Measurements from ENCODE around the gene NPLOC4. TPM values are rescaled to one million over a fixed set of nuclear protein-coding genes. Genes with fewer than 3 reads are reported as not detected.
A peak's percentile ranks its signal among the peaks of the same experiment; 100 is the strongest.

Gene NPLOC4
- total and polyA plus RNA-seq, 9 of the 15 experiments (the other 6 are each of a cell fraction or from before 2014, with no cell fraction given), result 1.5 to 116 (median 64.5) TPM

DNA sequence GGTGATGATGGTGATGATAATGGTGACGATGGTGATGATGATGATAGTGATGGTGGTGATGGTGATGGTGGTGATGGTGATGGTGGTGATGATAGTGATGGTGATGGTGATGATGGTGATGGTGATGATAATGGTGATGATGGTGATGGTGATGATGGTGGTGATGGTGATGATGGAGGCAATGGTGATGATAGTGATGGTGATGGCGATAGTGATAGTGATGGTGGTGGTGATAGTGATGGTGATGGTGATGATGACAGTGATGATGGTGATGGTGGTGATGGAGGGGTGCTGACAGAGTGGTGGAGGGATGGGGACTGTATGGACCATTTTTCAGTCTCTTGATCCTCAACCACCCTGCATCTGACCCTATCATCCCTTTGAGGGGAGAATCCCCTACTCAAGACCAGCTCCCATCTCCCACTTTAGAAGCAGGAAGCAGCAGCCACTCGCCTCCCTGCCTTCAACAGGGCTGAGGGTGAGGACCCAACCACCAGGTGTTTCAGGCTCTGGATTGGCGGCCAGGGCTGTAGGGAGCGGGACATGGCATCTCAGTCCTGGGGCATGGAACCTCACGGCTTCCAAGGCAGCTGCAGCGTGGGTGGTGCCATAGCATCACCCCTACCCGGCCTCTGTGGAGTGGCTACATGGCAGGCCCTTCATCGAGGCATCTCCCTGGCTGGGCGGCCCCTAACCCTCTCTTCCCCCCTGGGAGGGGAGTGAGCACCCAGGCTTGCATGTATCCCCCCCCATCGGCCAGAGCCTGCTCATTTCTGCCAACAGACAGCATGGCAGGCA is 104.2 kb downstream of the NPLOC4 start (continued):
- TF ChIP-seq PCBP1 (IDR thresholded peaks at IDR 0.05; ENCODE audit: low read depth, low read length, poor library complexity, severe bottlenecking) (no peak), ELF4 (CRISPR knock-in tag; IDR thresholded peaks at IDR 0.05) (0 out of 2 replicates have a peak, but pooled peaks have one; percentile 26), ERF (CRISPR knock-in tag; IDR thresholded peaks at IDR 0.05) (no peak), MYNN (IDR thresholded peaks at IDR 0.05) (no peak), MYNN (CRISPR knock-in tag; IDR thresholded peaks at IDR 0.05) (no peak), DPF2 (IDR thresholded peaks at IDR 0.05) (no peak), HDAC1 (IDR thresholded peaks at IDR 0.05) (no peak), XRCC3 (IDR thresholded peaks at IDR 0.05) (no peak), JUN (IDR thresholded peaks at IDR 0.05; ENCODE audit: borderline replicate concordance, low read depth, low read length) (no peak), JUN (CRISPR knock-in tag; IDR thresholded peaks at IDR 0.05; ENCODE audit: borderline replicate concordance) (no peak), PHF21A (IDR thresholded peaks at IDR 0.05; ENCODE audit: borderline replicate concordance, low read depth) (no peak), RFX7 (CRISPR knock-in tag; IDR thresholded peaks at IDR 0.05) (no peak), MEF2A (IDR thresholded peaks at IDR 0.05; ENCODE audit: control insufficient read depth, low read depth, low read length) (no peak), PRMT5 (CRISPR knock-in tag; IDR thresholded peaks at IDR 0.05) (no peak), ZNF780A (CRISPR knock-in tag; IDR thresholded peaks at IDR 0.05) (no peak), BRF1 (IDR thresholded peaks at IDR 0.05; ENCODE audit: borderline replicate concordance, extremely low read depth, insufficient read length) (no peak), ZNF146 (CRISPR knock-in tag; IDR thresholded peaks at IDR 0.05; ENCODE audit: unreplicated experiment) (no peak), HEY1 (CRISPR knock-in tag; IDR thresholded peaks at IDR 0.05; ENCODE audit: borderline replicate concordance) (no peak), ZNF699 (CRISPR knock-in tag; IDR thresholded peaks at IDR 0.05; ENCODE audit: insufficient replicate concordance) (no peak)
- TF ChIP-seq, protein P1, sequence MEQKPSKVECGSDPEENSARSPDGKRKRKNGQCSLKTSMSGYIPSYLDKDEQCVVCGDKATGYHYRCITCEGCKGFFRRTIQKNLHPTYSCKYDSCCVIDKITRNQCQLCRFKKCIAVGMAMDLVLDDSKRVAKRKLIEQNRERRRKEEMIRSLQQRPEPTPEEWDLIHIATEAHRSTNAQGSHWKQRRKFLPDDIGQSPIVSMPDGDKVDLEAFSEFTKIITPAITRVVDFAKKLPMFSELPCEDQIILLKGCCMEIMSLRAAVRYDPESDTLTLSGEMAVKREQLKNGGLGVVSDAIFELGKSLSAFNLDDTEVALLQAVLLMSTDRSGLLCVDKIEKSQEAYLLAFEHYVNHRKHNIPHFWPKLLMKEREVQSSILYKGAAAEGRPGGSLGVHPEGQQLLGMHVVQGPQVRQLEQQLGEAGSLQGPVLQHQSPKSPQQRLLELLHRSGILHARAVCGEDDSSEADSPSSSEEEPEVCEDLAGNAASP (IDR thresholded peaks at IDR 0.05), result no peak
- TF ChIP-seq, protein P2, sequence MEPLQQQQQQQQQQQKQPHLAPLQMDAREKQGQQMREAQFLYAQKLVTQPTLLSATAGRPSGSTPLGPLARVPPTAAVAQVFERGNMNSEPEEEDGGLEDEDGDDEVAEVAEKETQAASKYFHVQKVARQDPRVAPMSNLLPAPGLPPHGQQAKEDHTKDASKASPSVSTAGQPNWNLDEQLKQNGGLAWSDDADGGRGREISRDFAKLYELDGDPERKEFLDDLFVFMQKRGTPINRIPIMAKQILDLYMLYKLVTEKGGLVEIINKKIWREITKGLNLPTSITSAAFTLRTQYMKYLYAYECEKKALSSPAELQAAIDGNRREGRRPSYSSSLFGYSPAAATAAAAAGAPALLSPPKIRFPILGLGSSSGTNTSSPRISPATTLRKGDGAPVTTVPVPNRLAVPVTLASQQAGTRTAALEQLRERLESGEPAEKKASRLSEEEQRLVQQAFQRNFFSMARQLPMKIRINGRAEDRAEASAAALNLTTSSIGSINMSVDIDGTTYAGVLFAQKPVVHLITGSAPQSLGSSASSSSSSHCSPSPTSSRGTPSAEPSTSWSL (CRISPR knock-in tag; IDR thresholded peaks at IDR 0.05; ENCODE audit: borderline replicate concordance), result no peak
- TF ChIP-seq, protein P3, sequence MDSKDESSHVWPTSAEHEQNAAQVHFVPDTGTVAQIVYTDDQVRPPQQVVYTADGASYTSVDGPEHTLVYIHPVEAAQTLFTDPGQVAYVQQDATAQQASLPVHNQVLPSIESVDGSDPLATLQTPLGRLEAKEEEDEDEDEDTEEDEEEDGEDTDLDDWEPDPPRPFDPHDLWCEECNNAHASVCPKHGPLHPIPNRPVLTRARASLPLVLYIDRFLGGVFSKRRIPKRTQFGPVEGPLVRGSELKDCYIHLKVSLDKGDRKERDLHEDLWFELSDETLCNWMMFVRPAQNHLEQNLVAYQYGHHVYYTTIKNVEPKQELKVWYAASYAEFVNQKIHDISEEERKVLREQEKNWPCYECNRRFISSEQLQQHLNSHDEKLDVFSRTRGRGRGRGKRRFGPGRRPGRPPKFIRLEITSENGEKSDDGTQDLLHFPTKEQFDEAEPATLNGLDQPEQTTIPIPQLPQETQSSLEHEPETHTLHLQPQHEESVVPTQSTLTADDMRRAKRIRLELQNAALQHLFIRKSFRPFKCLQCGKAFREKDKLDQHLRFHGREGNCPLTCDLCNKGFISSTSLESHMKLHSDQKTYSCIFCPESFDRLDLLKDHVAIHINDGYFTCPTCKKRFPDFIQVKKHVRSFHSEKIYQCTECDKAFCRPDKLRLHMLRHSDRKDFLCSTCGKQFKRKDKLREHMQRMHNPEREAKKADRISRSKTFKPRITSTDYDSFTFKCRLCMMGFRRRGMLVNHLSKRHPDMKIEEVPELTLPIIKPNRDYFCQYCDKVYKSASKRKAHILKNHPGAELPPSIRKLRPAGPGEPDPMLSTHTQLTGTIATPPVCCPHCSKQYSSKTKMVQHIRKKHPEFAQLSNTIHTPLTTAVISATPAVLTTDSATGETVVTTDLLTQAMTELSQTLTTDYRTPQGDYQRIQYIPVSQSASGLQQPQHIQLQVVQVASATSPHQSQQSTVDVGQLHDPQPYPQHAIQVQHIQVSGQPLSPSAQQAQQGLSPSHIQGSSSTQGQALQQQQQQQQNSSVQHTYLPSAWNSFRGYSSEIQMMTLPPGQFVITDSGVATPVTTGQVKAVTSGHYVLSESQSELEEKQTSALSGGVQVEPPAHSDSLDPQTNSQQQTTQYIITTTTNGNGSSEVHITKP (IDR thresholded peaks at IDR 0.05; ENCODE audit: partially characterized antibody), result no peak

Data from K562 (cell line).